Psoas muscle (tissue), 8 donors: ENCODE data around the gene TMEM86B. TPM values are rescaled to one million over a fixed set of nuclear protein-coding genes. Genes with fewer than 3 reads are reported as not detected.

ENCODE experiments used
- ATAC-seq, 4 donors: fragments of 200-7000 bp; cut with Tn5 transposase; one replicate each; pipeline ENCODE4 v1.9.1; 2020; ENCODE audit warnings: moderate library complexity in 3 of 4, mild to moderate bottlenecking in 2 of 4
- DNase-seq, 2 donors: peaks; one replicate each; pipeline ENCODE4 v3.0.0-alpha.2; 2020
- H3K27ac ChIP-seq: fragments of 200-600 bp; one replicate; pipeline ENCODE4 v1.8.0; 2022
- H3K27me3 ChIP-seq, 3 donors: fragments of 200-600 bp in 1 of 3; one replicate each; pipeline versions ENCODE4 v1.6.1 to v1.8.0; 2013 to 2022; ENCODE audit warnings: low read length in 2 of 3, mild to moderate bottlenecking in 2 of 3, moderate library complexity in 1 of 3; ENCODE audit not compliant: insufficient read depth in 3 of 3
- H3K36me3 ChIP-seq, 2 donors: fragments of 200-600 bp in 1 of 2; one replicate each; pipeline versions ENCODE4 v1.6.1 to v1.8.0; 2013 to 2022; ENCODE audit warnings: low read depth in 1 of 2, mild to moderate bottlenecking in 1 of 2, moderate library complexity in 1 of 2; ENCODE audit not compliant: insufficient read depth in 1 of 2
- H3K4me1 ChIP-seq: fragments of 200-600 bp; one replicate; pipeline ENCODE4 v1.8.0; 2022
- H3K4me3 ChIP-seq: fragments of 200-600 bp; one replicate; pipeline ENCODE4 v1.8.0; 2022; ENCODE audit warnings: mild to moderate bottlenecking
- H3K9me3 ChIP-seq: fragments of 200-600 bp; one replicate; pipeline ENCODE4 v1.8.0; 2022
- CTCF ChIP-seq: fragments of 200-600 bp; IDR thresholded peaks from one replicate; pipeline ENCODE4 v1.8.0; 2022; ENCODE audit warnings: antibody characterized with exemption
- WGBS, 3 donors: extraction: QIAGEN DNeasy Blood & Tissue Kit; methylation state at CpG; one replicate each; pipeline versions ENCODE4 v1.1.6 to v1.1.7; 2013; 5-methylcytosine and 5-hydroxymethylcytosine counted together
- intact Hi-C, 2 donors: fragments of 100-400 bp; cut with DNase I; formaldehyde crosslinking; loops; one replicate each; pipeline versions ENCODE4 v1.11.0 to v1.14.2; 2022
- polyA plus RNA-seq, 3 donors: library from polyadenylated mRNA; stranded (reverse); fragments of 200-250 nt; gene quantifications; one replicate each; pipeline ENCODE4 v1.2.3, GENCODE V29; 2013
- total RNA-seq, 4 donors: library from RNA; stranded (reverse); fragmentation: NEBNext Ultra II Directional in 2 of 4; extraction: Animal tissue kit (Norgen Biotek cat#: 25700) in 2 of 4; gene quantifications; one replicate each; pipeline versions ENCODE4 v1.2.1 to v1.2.4, GENCODE V29; 2021 to 2023
- donor health status: healthy with polysubstance abuse.
- donor health status: DM: no; HTN: no; CAD: no; lungs with moderate emphysema.
- donor health status: Bipolar disorder and iron deficiency.
- donor health status: healthy.
- donor health status: DM: yes; HTN: yes; CAD: no.
- donor health status: DM: no; HTN: no; CAD: no.
- donor health status: DM: no; HTN: no; CAD: no.
- donor health status: DM: yes; HTN: yes; CAD: no.

The TMEM86B gene
- total and polyA plus RNA-seq, 7 donors = 0.68 to 2.4 (median 2.1) TPM

GRCh38 chr19:55189403-55189835, 39.1 kb downstream of the TMEM86B start:
- DNase-seq (peak; percentile 63 to 71), ATAC-seq (peak in 3 of 4 donors; percentile 55 to 65 (median 61))
- no peak overlapping the region for H3K27ac ChIP-seq
- no peak overlapping the region for H3K4me3 ChIP-seq
- no peaks in the 10 kb centered on the region for H3K4me1 ChIP-seq
- intact Hi-C loops = no loop called here
- no peak for TF ChIP-seq CTCF
- H3K27me3 ChIP-seq = peaks cover 0 to 28% (median 5%) of the 10 kb centered on the region in 3 donors
- no peaks in the 10 kb centered on the region for H3K36me3 ChIP-seq
- WGBS, 3 donors = 51 to 58% (median 56%) methylated on average over 15 of the region's 15 CpGs
- H3K9me3 ChIP-seq = no peaks in the 10 kb centered on the region

- Histone ChIP-seq H3K9me3 (no peaks in the 10 kb centered on the region), H3K4me1 (no peaks in the 10 kb centered on the region), H3K36me3 (no peaks in the 10 kb centered on the region), H3K27ac (no peak overlapping the region), H3K27me3 (peaks cover 0 to 28% (median 5%) of the 10 kb centered on the region in 3 donors), H3K4me3 (no peak overlapping the region)
- ATAC-seq (no peak), DNase-seq (no peak)
- no peak for TF ChIP-seq CTCF
- WGBS, 3 donors = 57 to 65% (median 59%) methylated on average over 8 of the region's 8 CpGs
- intact Hi-C loops = no loop called here
These were observed 39.9 kb downstream of the TMEM86B start for GRCh38 chr19:55188625-55189024.

GRCh38 chr19:55186080-55186479, 42.5 kb downstream of the TMEM86B start:
- intact Hi-C loops = no loop called here
- no peak for ATAC-seq
- DNase-seq = no peak
- H3K4me1 ChIP-seq = no peaks in the 10 kb centered on the region
- no peak for TF ChIP-seq CTCF
- H3K36me3 ChIP-seq = no peaks in the 10 kb centered on the region
- H3K9me3 ChIP-seq = no peaks in the 10 kb centered on the region
- H3K27ac ChIP-seq = no peak overlapping the region
- H3K27me3 ChIP-seq = peaks cover 0 to 37% (median 2%) of the 10 kb centered on the region in 3 donors
- no peak overlapping the region for H3K4me3 ChIP-seq
- WGBS, 3 donors = 71 to 75% (median 72%) methylated on average over 11 to 12 of the region's 12 CpGs

- 68 to 70% (median 69%) methylated on average over 20 of the region's 20 CpGs for WGBS, 3 donors
- H3K9me3 ChIP-seq = no peaks in the 10 kb centered on the region
- no peak overlapping the region for H3K27ac ChIP-seq
- H3K27me3 ChIP-seq = peaks cover 0 to 81% (median 21%) of the 10 kb centered on the region in 3 donors
- peaks cover 7% of the 10 kb centered on the region for H3K4me1 ChIP-seq
- no peak overlapping the region for H3K4me3 ChIP-seq
- ATAC-seq = no peak
- no peak for DNase-seq
- no peaks in the 10 kb centered on the region for H3K36me3 ChIP-seq
- intact Hi-C loops = no loop called here
- no peak for TF ChIP-seq CTCF
These were observed 46.8 kb downstream of the TMEM86B start for GRCh38 chr19:55181740-55182139.
